ENCODE results near the gene ARHGEF39. TPM values are rescaled to one million over a fixed set of nuclear protein-coding genes. Genes with fewer than 3 reads are reported as not detected.

ARHGEF39 gene
- total and polyA plus RNA-seq, 9 of the 15 experiments (the other 6 are each of a cell fraction or from before 2014, with no cell fraction given): 2.8 to 21.7 (median 12.9) TPM

DNA sequence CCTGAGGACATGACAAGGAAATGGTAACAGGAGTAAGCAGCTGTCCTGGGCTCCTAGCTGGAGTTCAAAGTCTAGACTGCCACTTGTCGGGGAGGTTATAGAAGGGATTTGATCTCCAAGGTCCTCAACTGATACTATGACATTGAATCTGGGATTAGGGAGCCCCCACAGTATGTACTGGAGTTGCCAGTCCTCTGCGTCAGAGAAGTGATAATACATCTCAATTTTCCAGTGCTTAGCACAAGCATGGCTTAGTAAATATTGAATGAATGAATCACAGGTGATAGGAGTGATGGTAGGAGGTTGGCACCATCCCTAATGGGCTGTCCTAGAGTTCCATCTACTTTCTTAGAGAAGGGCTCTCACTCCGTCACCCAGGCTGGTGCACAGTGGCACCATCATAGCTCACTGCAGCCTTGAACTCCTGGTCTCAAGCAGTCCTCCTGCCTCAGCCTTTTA is 31.0 kb upstream of the ARHGEF39 start:
- ChIA-PET POLR2A (interaction anchor here (0.6 to 1.9 kb wide), 8 partner anchors 10 to 36 kb away, joined by 3 to 8 read pairs (median 3); partner anchors contain the start of genes CREB3 and TLN1), CTCF (ENCODE audit: low intra/inter-chr PET ratio) (no interaction called here)
- in situ Hi-C loops (cut with MboI): no loop called here
- H4K20me1 ChIP-seq (replicated peaks; ENCODE audit: control insufficient read depth, insufficient read depth, low read length): no peaks in the 10 kb centered on the region
- no peak overlapping the region for H3K4me3 ChIP-seq
- H3K4me1 ChIP-seq (replicated peaks in 1 of 2; ENCODE audit: control insufficient read depth in 2 of 2, insufficient read depth in 2 of 2, low read length in 2 of 2): peaks cover 4% of the 10 kb centered on the region in 2 experiments; a peak in 4 of 5 replicates
- DNase-seq (ENCODE audit: extremely low read depth in 1 of 4, low spot score in 3 of 4) (no peak), ATAC-seq (no peak), FAIRE-seq (no peak)
- H2AFZ ChIP-seq (ENCODE audit: low read depth, low read length): no peak overlapping the region
- H3K27me3 ChIP-seq (ENCODE audit: control insufficient read depth in 2 of 2, insufficient read depth in 2 of 2, low read length in 2 of 2): no peaks in the 10 kb centered on the region
- H3K36me3 ChIP-seq (ENCODE audit: control insufficient read depth, insufficient read depth, low read length): peaks cover 53% of the 10 kb centered on the region
- no peak overlapping the region for H3K27ac ChIP-seq (ENCODE audit: extremely low read depth, low read depth, low read length)
- no peaks in the 10 kb centered on the region for H3K9me1 ChIP-seq (ENCODE audit: control insufficient read depth, insufficient read depth, low read length)
- intact Hi-C loops (cut with micrococcal nuclease): loop anchor here (2.0 to 5.0 kb wide), 2 partner anchors 33 to 39 kb away; partner anchors contain the start of genes CCDC107 and RMRP
- BruUV-seq (replicated peaks): no TSS peak
- no peak overlapping the region for H3K4me2 ChIP-seq (ENCODE audit: insufficient read depth, low read length)
- no peaks in the 10 kb centered on the region for H3K79me2 ChIP-seq (ENCODE audit: control insufficient read depth, insufficient read depth, low read length)
- H3K9ac ChIP-seq (ENCODE audit: insufficient read depth in 1 of 2, low read depth in 2 of 2, low read length in 2 of 2): no peak overlapping the region
- WGBS (ENCODE audit: insufficient coverage, low coverage, missing lambda C conversion rate): 100% methylated on average over 3 of the region's 3 CpGs
- no peaks in the 10 kb centered on the region for H3K9me3 ChIP-seq (replicated peaks; ENCODE audit: control insufficient read depth, insufficient read depth, low read depth, low read length)
- no peak for TF ChIP-seq ZNF512 (tag; IDR thresholded peaks at IDR 0.05)
- no peak for TF ChIP-seq SNRNP70 (optimal IDR thresholded peaks at IDR 0.05; ENCODE audit: low read depth, low read length)
- TF ChIP-seq POLR2A (conservative IDR thresholded peaks at IDR 0.05): peak; percentile 42; the same call in 1 of the 2 replicates
- no peak for TF ChIP-seq FUS (optimal IDR thresholded peaks at IDR 0.05; ENCODE audit: low read depth, low read length)
- TF ChIP-seq TAF15 (IDR thresholded peaks at IDR 0.05; ENCODE audit: low read depth, low read length): no peak
- no peak for TF ChIP-seq MAFG (tag; conservative IDR thresholded peaks at IDR 0.05)
- TF ChIP-seq TSHZ1 (CRISPR knock-in tag; IDR thresholded peaks at IDR 0.05): no peak
